ENCODE measurements around the gene FABP3. TPM values are rescaled to one million over a fixed set of nuclear protein-coding genes. Genes with fewer than 3 reads are reported as not detected.

Gene FABP3
- total and polyA plus RNA-seq, 10 of the 15 experiments (the other 5 are each of a cell fraction or from before 2014, with no cell fraction given): 0.36 to 1.2 (median 0.67) TPM; not detected in 2

DNA sequence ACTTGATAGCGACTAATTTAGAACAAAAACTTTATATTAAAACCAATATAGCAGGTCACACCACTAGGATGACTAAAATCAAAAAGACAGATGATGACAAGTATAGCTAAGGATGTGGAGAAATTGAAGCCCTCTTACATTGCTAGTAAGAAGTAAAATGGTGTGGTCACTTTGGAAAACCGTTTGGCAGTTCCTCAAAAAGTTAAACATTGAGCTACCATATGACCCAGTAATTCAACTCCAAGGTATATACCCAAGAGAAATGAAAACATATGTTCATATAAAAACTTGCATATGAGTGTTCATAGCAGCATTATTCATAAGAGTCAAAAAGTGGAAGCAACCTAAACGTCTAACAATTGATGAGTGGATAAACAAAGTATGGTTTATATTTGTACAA lies 27.1 kb upstream of the FABP3 start:
- DNase-seq (ENCODE audit: low read depth, low spot score): no peak
- Histone ChIP-seq H3K27me3 (replicated peaks in 1 of 2; ENCODE audit: control insufficient read depth in 2 of 2, insufficient read depth in 2 of 2, low read length in 1 of 2) (no peaks in the 10 kb centered on the region), H3K36me3 (ENCODE audit: control insufficient read depth in 2 of 2, insufficient read depth in 2 of 2, low read length in 1 of 2) (no peaks in the 10 kb centered on the region), H3K79me2 (ENCODE audit: control insufficient read depth, insufficient read depth, low read length) (no peaks in the 10 kb centered on the region), H2AFZ (ENCODE audit: control insufficient read depth, low read depth, low read length) (no peak overlapping the region), H3K9ac (ENCODE audit: control insufficient read depth, insufficient read depth, low read length) (no peak overlapping the region), H3K27ac (ENCODE audit: control insufficient read depth, insufficient read depth) (no peak overlapping the region), H3K4me2 (ENCODE audit: control insufficient read depth, insufficient read depth) (no peak overlapping the region), H3K4me1 (ENCODE audit: control insufficient read depth, insufficient read depth, low read length) (peaks cover under 1% of the 10 kb centered on the region), H3K9me3 (replicated peaks; ENCODE audit: control insufficient read depth, insufficient read depth, low read length) (no peaks in the 10 kb centered on the region), H4K20me1 (ENCODE audit: control insufficient read depth, insufficient read depth) (no peaks in the 10 kb centered on the region), H3K4me3 (no peak overlapping the region)
- RAD21 ChIA-PET (ENCODE audit: unreplicated experiment): no interaction called here
- intact Hi-C loops (cut with micrococcal nuclease; ENCODE audit: unreplicated experiment) (no loop called here), in situ Hi-C loops (cut with MboI) (no loop called here)
- no TSS peak for BruUV-seq (replicated peaks)
- WGBS (ENCODE audit: insufficient coverage, insufficient replicate concordance, low lambda C conversion rate, missing lambda C conversion rate): 2% methylated on average over 3 of the region's 3 CpGs
- no peak for FAIRE-seq
- ATAC-seq: no peak
- POLR2A ChIA-PET: no interaction called here
- CTCF ChIA-PET: interaction anchor here (0.8 kb wide), 1 partner anchor 149 kb away, joined by 4 read pairs; no protein-coding TSS in a partner anchor
- SMC1A ChIA-PET (ENCODE audit: uncharacterized antibody, unreplicated experiment): no interaction called here
- TF ChIP-seq BRCA1 (IDR thresholded peaks at IDR 0.05; ENCODE audit: low read depth, low read length) (no peak), PAX5 (IDR thresholded peaks at IDR 0.05; ENCODE audit: borderline replicate concordance, low read depth, low read length) (no peak), SUZ12 (IDR thresholded peaks at IDR 0.05; ENCODE audit: unreplicated experiment) (no peak), ZZZ3 (IDR thresholded peaks at IDR 0.05; ENCODE audit: control insufficient read depth, insufficient read length, low read depth) (no peak), HDGF (IDR thresholded peaks at IDR 0.05) (no peak), RBBP5 (conservative IDR thresholded peaks at IDR 0.05) (no peak), ZNF687 (IDR thresholded peaks at IDR 0.05) (no peak), RUNX3 (IDR thresholded peaks at IDR 0.05; ENCODE audit: low read length) (no peak), SMAD5 (IDR thresholded peaks at IDR 0.05; ENCODE audit: low read depth) (no peak)
- TF ChIP-seq, protein P1, sequence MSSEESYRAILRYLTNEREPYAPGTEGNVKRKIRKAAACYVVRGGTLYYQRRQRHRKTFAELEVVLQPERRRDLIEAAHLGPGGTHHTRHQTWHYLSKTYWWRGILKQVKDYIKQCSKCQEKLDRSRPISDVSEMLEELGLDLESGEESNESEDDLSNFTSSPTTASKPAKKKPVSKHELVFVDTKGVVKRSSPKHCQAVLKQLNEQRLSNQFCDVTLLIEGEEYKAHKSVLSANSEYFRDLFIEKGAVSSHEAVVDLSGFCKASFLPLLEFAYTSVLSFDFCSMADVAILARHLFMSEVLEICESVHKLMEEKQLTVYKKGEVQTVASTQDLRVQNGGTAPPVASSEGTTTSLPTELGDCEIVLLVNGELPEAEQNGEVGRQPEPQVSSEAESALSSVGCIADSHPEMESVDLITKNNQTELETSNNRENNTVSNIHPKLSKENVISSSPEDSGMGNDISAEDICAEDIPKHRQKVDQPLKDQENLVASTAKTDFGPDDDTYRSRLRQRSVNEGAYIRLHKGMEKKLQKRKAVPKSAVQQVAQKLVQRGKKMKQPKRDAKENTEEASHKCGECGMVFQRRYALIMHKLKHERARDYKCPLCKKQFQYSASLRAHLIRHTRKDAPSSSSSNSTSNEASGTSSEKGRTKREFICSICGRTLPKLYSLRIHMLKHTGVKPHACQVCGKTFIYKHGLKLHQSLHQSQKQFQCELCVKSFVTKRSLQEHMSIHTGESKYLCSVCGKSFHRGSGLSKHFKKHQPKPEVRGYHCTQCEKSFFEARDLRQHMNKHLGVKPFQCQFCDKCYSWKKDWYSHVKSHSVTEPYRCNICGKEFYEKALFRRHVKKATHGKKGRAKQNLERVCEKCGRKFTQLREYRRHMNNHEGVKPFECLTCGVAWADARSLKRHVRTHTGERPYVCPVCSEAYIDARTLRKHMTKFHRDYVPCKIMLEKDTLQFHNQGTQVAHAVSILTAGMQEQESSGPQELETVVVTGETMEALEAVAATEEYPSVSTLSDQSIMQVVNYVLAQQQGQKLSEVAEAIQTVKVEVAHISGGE (CRISPR knock-in tag; IDR thresholded peaks at IDR 0.05): no peak
- TF ChIP-seq, protein P2, sequence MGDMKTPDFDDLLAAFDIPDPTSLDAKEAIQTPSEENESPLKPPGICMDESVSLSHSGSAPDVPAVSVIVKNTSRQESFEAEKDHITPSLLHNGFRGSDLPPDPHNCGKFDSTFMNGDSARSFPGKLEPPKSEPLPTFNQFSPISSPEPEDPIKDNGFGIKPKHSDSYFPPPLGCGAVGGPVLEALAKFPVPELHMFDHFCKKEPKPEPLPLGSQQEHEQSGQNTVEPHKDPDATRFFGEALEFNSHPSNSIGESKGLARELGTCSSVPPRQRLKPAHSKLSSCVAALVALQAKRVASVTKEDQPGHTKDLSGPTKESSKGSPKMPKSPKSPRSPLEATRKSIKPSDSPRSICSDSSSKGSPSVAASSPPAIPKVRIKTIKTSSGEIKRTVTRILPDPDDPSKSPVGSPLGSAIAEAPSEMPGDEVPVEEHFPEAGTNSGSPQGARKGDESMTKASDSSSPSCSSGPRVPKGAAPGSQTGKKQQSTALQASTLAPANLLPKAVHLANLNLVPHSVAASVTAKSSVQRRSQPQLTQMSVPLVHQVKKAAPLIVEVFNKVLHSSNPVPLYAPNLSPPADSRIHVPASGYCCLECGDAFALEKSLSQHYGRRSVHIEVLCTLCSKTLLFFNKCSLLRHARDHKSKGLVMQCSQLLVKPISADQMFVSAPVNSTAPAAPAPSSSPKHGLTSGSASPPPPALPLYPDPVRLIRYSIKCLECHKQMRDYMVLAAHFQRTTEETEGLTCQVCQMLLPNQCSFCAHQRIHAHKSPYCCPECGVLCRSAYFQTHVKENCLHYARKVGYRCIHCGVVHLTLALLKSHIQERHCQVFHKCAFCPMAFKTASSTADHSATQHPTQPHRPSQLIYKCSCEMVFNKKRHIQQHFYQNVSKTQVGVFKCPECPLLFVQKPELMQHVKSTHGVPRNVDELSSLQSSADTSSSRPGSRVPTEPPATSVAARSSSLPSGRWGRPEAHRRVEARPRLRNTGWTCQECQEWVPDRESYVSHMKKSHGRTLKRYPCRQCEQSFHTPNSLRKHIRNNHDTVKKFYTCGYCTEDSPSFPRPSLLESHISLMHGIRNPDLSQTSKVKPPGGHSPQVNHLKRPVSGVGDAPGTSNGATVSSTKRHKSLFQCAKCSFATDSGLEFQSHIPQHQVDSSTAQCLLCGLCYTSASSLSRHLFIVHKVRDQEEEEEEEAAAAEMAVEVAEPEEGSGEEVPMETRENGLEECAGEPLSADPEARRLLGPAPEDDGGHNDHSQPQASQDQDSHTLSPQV (IDR thresholded peaks at IDR 0.05): no peak

All from GM12878 (cell line).